T-helper 2 cell treated with Interferon-gamma antibody and Interleukin-4, amounts not matched to agents 5 μg/mL and 100 μg/mL, for 36 hours (primary cell): Measurements from ENCODE around the gene SIGLEC6.

Source experiments
- DNase-seq: peaks from one replicate; pipeline ENCODE4 v3.0.0; 2021; ENCODE audit warnings: low spot score
- H3K27ac Mint-ChIP-seq: one replicate; pipeline ENCODE4 v1.8.0; 2021; ENCODE audit warnings: mild to moderate bottlenecking, mixed read lengths
- H3K27me3 Mint-ChIP-seq: one replicate; pipeline ENCODE4 v1.8.0; 2021; ENCODE audit warnings: low read depth, mixed read lengths
- H3K36me3 Mint-ChIP-seq: one replicate; pipeline ENCODE4 v1.8.0; 2021; ENCODE audit warnings: low read depth, mixed read lengths
- H3K4me1 Mint-ChIP-seq: one replicate; pipeline ENCODE4 v1.8.0; 2021; ENCODE audit warnings: low read depth, mixed read lengths
- H3K4me3 Mint-ChIP-seq: one replicate; pipeline ENCODE4 v1.8.0; 2022; ENCODE audit warnings: mild to moderate bottlenecking, moderate library complexity, mixed read lengths
- H3K9me3 Mint-ChIP-seq: one replicate; pipeline ENCODE4 v1.8.0; 2021; ENCODE audit warnings: mixed read lengths

Gene SIGLEC6

DNA sequence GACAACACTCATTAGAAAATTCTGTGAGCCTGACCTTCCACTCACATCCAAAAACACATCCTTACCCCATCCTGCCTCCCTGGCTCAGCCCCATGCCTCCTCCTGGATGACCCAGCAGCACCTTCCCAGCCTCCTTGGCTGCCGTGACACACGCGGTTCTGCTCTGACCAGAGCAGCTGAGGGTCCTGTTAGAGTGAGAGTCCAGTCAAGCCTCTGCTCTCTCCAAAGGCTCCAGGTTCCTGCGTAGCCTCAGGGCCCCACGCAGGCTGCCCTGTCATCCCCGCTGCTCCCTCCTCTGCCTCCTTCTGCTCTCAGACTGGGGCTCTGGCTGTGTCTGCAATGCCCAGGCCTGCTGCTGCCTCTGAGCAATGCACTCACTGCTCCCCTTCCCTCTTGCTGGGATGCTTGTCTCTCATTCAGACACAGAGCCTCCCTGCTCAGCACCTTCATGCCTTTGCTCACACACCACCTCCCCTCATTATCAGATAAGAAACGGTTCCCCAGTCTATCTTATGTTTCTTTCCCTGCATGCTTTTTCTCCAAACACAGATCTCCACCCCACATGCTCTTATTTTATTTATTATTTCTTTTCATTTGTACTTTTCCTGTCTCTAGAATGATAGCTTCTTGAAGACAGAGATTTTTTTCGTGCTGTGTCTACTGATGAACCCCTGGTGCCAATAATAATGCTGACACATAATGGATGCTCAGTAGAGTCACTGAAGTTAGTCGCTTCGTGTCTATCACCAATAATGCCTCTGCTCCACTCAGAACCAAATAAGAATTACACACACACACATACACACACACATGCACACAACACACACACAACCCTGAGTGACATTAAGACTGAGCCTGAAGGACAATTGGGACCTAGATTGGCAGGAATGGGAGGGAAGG lies 10.2 kb upstream of the SIGLEC6 start:
- Mint-ChIP-seq H3K4me1 (peaks cover 19% of the 10 kb centered on the region), H3K27ac (no peak overlapping the region), H3K27me3 (peaks cover 35% of the 10 kb centered on the region), H3K4me3 (no peak overlapping the region), H3K36me3 (no peaks in the 10 kb centered on the region), H3K9me3 (no peaks in the 10 kb centered on the region)
- DNase-seq, result no peak

- Mint-ChIP-seq H3K4me1 (peaks cover 8% of the 10 kb centered on the region), H3K27me3 (peaks cover 52% of the 10 kb centered on the region), H3K27ac (no peak overlapping the region), H3K36me3 (no peaks in the 10 kb centered on the region), H3K9me3 (no peaks in the 10 kb centered on the region), H3K4me3 (no peak overlapping the region)
- no peak for DNase-seq
Measured at GRCh38 chr19:51539821-51540366, 8.4 kb upstream of the SIGLEC6 start.

GRCh38 chr19:51535535-51535934 lies 4.1 kb upstream of the SIGLEC6 start:
- H3K27me3 Mint-ChIP-seq, result peaks cover 73% of the 10 kb centered on the region
- no peak for DNase-seq
- no peaks in the 10 kb centered on the region for H3K9me3 Mint-ChIP-seq
- H3K4me1 Mint-ChIP-seq, result peaks cover 12% of the 10 kb centered on the region
- H3K27ac Mint-ChIP-seq, result no peak overlapping the region
- no peak overlapping the region for H3K4me3 Mint-ChIP-seq
- H3K36me3 Mint-ChIP-seq, result no peaks in the 10 kb centered on the region

DNA sequence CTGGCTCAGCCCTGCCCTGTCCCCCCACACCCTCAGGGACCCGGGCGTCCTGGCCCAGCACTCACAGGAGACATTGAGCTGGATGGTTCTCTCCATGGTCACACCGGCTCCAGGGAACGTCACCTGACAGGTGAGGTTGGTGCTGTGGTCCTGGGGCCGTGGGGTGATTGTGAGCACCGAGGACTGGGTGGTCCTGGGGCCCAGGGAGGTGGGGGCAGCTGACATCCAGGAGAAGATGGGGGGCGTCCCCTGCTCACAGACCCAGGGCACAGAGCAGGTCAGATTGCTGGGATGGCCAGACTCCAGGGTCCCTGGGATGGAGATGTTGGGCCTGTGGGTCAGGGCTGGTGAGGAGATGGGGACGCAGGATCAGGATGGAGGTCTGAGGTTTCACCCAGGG lies 854 bp downstream of the SIGLEC6 start:
- Mint-ChIP-seq H3K4me3 (no peak overlapping the region), H3K9me3 (no peaks in the 10 kb centered on the region), H3K27me3 (peaks cover 62% of the 10 kb centered on the region), H3K27ac (no peak overlapping the region), H3K4me1 (peaks cover 12% of the 10 kb centered on the region), H3K36me3 (no peaks in the 10 kb centered on the region)
- no peak for DNase-seq

- no peaks in the 10 kb centered on the region for H3K9me3 Mint-ChIP-seq
- no peak overlapping the region for H3K27ac Mint-ChIP-seq
- peaks cover 49% of the 10 kb centered on the region for H3K27me3 Mint-ChIP-seq
- no peaks in the 10 kb centered on the region for H3K36me3 Mint-ChIP-seq
- no peak overlapping the region for H3K4me3 Mint-ChIP-seq
- DNase-seq, result peak; percentile 0
- H3K4me1 Mint-ChIP-seq, result peaks cover 12% of the 10 kb centered on the region
Measured at GRCh38 chr19:51529301-51529700, 2.2 kb downstream of the SIGLEC6 start.

DNA sequence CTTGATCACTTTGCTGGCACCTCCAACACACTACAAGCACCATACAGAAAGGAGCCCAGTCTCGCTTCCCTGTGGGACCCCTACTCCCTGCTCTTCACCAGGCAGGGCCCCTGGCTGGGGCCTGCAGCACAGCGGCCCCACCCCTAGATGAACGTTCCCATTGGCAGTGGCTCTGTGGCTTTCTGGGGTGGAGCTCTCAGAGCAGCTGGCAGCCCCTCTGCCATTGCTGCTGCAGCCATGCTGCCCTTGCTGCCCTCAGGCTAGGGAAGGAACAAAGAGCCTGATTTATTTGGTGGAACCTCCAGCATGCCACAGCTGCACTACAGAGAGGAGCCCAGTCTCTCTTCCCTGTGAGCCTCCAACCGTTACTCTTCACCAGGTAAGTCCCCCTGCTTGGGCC lies 5.8 kb downstream of the SIGLEC6 start:
- DNase-seq, result no peak
- Mint-ChIP-seq H3K27me3 (peaks cover 40% of the 10 kb centered on the region), H3K9me3 (no peaks in the 10 kb centered on the region), H3K27ac (no peak overlapping the region), H3K4me1 (peaks cover 5% of the 10 kb centered on the region), H3K4me3 (no peak overlapping the region), H3K36me3 (no peaks in the 10 kb centered on the region)

DNA sequence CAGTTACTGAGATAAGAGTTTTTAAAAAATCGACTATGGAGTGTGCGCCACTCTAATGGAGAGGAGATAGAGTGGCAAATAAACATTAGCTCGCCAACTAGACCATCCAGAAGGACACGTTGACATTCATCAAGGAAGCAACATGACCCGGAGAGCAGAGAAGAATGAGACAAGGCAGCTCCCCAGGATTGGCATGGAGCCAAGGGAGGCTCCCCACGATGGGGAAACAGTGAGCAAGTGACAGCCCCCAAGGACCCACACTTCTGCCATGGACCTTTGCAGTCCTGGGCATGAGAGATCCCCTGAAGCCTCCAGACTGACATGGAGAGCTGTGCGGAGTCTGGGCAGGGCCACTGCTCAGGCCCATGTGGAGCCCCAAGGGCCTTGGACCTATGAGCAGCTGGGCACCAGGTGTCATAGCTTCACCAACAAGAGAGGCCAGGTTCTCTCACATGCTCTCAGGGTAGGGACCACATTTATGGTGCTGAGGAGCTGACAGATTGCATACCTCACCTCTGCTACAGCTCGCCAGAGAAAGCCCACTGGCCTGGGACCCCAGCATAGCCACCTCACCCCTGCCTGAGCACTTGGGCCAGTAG lies 6.7 kb downstream of the SIGLEC6 start:
- no peak for DNase-seq
- Mint-ChIP-seq H3K36me3 (no peaks in the 10 kb centered on the region), H3K4me1 (peaks cover 5% of the 10 kb centered on the region), H3K4me3 (no peak overlapping the region), H3K27ac (no peak overlapping the region), H3K27me3 (peaks cover 40% of the 10 kb centered on the region), H3K9me3 (no peaks in the 10 kb centered on the region)

- Mint-ChIP-seq H3K27me3 (peaks cover 27% of the 10 kb centered on the region), H3K27ac (no peak overlapping the region), H3K36me3 (no peaks in the 10 kb centered on the region), H3K9me3 (peaks cover 4% of the 10 kb centered on the region), H3K4me1 (peaks cover 5% of the 10 kb centered on the region), H3K4me3 (no peak overlapping the region)
- no peak for DNase-seq
Measured at GRCh38 chr19:51521781-51522180, 9.7 kb downstream of the SIGLEC6 start.

DNA sequence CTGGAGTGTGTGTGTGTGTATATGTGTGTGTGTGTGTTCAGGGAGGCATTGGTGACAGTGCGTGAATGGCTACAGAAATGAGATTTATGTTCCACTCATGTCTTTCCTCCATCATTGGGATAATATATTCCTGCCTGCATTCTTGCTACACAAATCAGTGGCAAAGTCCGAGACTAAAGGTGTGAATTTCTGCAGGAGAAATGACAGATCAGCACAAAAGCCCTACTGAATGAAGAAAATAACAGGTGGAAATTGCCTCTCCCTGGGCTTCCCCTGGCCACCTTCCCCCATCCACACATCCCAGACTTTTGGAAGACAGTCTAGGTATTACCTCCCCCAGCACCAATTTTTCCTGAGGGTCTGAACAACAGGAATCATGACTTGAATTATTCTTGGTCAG lies 10.1 kb downstream of the SIGLEC6 start:
- H3K4me3 Mint-ChIP-seq, result no peak overlapping the region
- H3K27me3 Mint-ChIP-seq, result peaks cover 22% of the 10 kb centered on the region
- peaks cover 5% of the 10 kb centered on the region for H3K4me1 Mint-ChIP-seq
- no peak for DNase-seq
- peaks cover 4% of the 10 kb centered on the region for H3K9me3 Mint-ChIP-seq
- H3K36me3 Mint-ChIP-seq, result no peaks in the 10 kb centered on the region
- no peak overlapping the region for H3K27ac Mint-ChIP-seq

GRCh38 chr19:51520728-51521127 lies 10.7 kb downstream of the SIGLEC6 start:
- no peak for DNase-seq
- H3K36me3 Mint-ChIP-seq, result no peaks in the 10 kb centered on the region
- no peak overlapping the region for H3K4me3 Mint-ChIP-seq
- peaks cover 5% of the 10 kb centered on the region for H3K4me1 Mint-ChIP-seq
- peaks cover 4% of the 10 kb centered on the region for H3K9me3 Mint-ChIP-seq
- H3K27ac Mint-ChIP-seq, result no peak overlapping the region
- peaks cover 20% of the 10 kb centered on the region for H3K27me3 Mint-ChIP-seq

- peaks cover 2% of the 10 kb centered on the region for H3K27me3 Mint-ChIP-seq
Measured at GRCh38 chr19:51514866-51515481, 16.5 kb downstream of the SIGLEC6 start.

DNA sequence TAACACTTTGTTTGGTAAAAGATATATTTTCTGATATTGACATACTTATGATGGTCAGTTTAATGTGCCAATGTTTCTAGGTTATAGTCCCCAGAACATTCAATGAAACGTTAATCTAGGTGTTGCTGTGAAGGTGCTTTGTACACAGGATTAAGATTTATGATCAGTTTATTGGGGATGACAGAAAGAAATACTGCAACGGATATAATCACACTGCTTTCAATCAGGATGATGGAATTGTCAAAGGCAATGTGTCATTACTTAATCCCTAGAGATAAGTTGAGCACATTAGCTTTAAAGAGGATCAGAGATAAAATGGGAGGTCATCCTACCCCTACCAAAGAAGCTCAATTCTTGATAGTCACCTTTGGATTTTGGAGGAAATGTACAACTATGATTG lies 17.5 kb downstream of the SIGLEC6 start:
- peaks cover 2% of the 10 kb centered on the region for H3K27me3 Mint-ChIP-seq
- peaks cover 4% of the 10 kb centered on the region for H3K9me3 Mint-ChIP-seq
- no peak overlapping the region for H3K4me3 Mint-ChIP-seq
- H3K4me1 Mint-ChIP-seq, result peaks cover 7% of the 10 kb centered on the region
- H3K36me3 Mint-ChIP-seq, result no peaks in the 10 kb centered on the region
- no peak for DNase-seq
- no peak overlapping the region for H3K27ac Mint-ChIP-seq

More at GRCh38 chr19:51514866-51515481, 16.5 kb downstream of the SIGLEC6 start:
- Mint-ChIP-seq H3K36me3 (no peaks in the 10 kb centered on the region), H3K4me1 (peaks cover 7% of the 10 kb centered on the region), H3K4me3 (no peak overlapping the region), H3K9me3 (peaks cover 4% of the 10 kb centered on the region), H3K27ac (no peak overlapping the region)
- peak; percentile 26 for DNase-seq

DNA sequence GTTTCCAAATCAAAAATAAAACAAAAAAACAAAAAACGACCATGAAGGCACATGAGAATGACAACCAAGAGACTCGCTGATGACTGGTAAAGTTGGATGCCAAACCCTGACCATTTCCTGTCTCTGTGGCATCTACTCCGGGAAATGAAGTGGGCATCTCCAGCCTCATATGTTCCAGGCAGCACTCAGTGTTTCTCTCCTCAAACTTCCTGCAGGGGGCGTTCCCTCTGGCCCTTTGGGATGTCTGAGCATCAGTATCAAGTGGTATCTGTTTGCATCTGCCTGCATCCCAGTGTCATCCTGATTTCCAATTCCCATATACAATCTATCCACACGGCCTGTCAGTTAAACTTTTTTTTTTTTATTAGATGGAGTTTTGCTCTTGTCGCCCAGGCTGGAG lies 20.1 kb downstream of the SIGLEC6 start:
- H3K4me3 Mint-ChIP-seq, result no peak overlapping the region
- no peak for DNase-seq
- H3K27me3 Mint-ChIP-seq, result no peaks in the 10 kb centered on the region
- no peaks in the 10 kb centered on the region for H3K9me3 Mint-ChIP-seq
- H3K27ac Mint-ChIP-seq, result no peak overlapping the region
- H3K4me1 Mint-ChIP-seq, result peaks cover 7% of the 10 kb centered on the region
- H3K36me3 Mint-ChIP-seq, result no peaks in the 10 kb centered on the region
